ENCODE measurements around the gene ST14.

ST14 gene

DNA sequence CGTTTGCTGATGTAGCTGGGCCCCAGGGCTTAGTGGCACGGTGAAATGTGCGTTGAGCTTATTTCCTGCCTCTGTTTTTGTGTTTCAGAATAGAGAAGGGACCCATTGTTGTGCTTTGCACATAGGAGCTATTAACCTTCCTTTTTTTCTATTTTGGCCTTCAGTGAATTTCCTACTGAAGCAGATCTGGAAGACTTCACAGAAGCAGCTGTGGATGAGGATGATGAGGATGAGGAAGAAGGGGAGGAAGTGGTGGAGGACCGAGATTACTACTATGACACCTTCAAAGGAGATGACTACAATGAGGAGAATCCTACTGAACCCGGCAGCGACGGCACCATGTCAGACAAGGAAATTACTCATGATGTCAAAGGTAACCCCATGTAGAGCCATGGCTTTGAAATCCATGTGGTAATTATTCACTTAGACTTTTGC lies 37.4 kb upstream of the ST14 start:
- FAIRE-seq (no peak), DNase-seq (ENCODE audit: insufficient read length) (no peak)
- TF ChIP-seq POLR2A (IDR thresholded peaks at IDR 0.05; ENCODE audit: low read depth, low read length) (no peak), POLR2AphosphoS5 (IDR thresholded peaks at IDR 0.05; ENCODE audit: low read depth, low read length) (no peak), TAF1 (IDR thresholded peaks at IDR 0.05; ENCODE audit: borderline replicate concordance, low read depth, low read length) (no peak)

DNA sequence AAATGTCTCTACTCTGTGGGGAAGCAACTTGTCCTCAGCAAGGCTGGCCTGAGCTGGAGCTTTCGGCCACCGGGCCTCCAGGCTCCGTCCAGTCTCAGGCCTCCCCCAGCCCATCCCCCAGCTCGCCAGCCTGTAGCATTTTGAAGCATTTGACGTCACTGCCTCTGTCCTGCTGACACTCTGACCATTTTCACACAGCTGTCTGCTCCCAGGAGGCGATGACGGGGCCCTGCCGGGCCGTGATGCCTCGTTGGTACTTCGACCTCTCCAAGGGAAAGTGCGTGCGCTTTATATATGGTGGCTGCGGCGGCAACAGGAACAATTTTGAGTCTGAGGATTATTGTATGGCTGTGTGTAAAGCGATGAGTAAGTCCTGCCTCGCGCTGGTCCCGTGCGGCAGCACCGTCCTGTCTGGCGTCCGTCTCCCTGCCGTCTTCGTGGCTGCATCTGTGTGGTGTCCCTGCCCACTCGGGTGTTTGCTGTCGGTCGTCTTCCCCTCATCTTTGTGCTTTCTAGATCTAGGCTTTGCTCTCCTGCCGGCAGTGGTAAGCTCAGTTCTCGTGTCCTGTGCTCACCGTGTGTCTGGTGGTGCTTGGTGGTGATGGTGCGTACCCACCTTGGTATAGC lies 36.1 kb upstream of the ST14 start:
- FAIRE-seq, result no peak
- no peak for TF ChIP-seq POLR2AphosphoS5 (IDR thresholded peaks at IDR 0.05; ENCODE audit: low read depth, low read length)
- TF ChIP-seq POLR2A (IDR thresholded peaks at IDR 0.05; ENCODE audit: low read depth, low read length), result no peak
- TF ChIP-seq TAF1 (IDR thresholded peaks at IDR 0.05; ENCODE audit: borderline replicate concordance, low read depth, low read length), result no peak
- DNase-seq (ENCODE audit: insufficient read length), result no peak

- TF ChIP-seq POLR2A (IDR thresholded peaks at IDR 0.05; ENCODE audit: low read depth, low read length) (no peak), POLR2AphosphoS5 (IDR thresholded peaks at IDR 0.05; ENCODE audit: low read depth, low read length) (no peak), TAF1 (IDR thresholded peaks at IDR 0.05; ENCODE audit: borderline replicate concordance, low read depth, low read length) (no peak)
- DNase-seq (ENCODE audit: insufficient read length), result no peak
- no peak for FAIRE-seq
These were observed 35.5 kb upstream of the ST14 start for GRCh38 chr11:130124096-130124495.

DNA sequence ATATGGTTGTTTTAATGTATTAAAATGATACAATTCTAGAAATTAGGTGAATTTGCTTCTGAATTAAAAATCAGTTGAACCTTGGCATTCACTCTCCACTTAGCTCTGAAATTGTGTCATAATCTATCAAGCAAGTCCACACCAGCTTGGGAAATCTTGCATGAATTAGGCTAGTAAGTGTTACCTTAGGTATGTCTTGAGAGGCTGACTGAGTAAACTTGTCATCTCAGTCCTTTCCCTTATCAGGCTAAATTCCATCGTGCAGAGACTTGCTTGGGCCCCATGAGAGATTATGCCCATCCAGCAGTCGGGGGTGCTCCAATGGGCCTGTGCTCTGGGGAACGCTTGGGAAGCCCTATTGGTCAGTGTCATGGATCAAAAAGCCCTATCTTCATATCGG lies 33.9 kb upstream of the ST14 start:
- DNase-seq (ENCODE audit: insufficient read length), result no peak
- no peak for FAIRE-seq
- TF ChIP-seq TAF1 (IDR thresholded peaks at IDR 0.05; ENCODE audit: borderline replicate concordance, low read depth, low read length) (no peak), POLR2AphosphoS5 (IDR thresholded peaks at IDR 0.05; ENCODE audit: low read depth, low read length) (no peak), POLR2A (IDR thresholded peaks at IDR 0.05; ENCODE audit: low read depth, low read length) (no peak)

GRCh38 chr11:130126516-130126915 lies 33.1 kb upstream of the ST14 start:
- FAIRE-seq (no peak), DNase-seq (ENCODE audit: insufficient read length) (no peak)
- TF ChIP-seq TAF1 (IDR thresholded peaks at IDR 0.05; ENCODE audit: borderline replicate concordance, low read depth, low read length), result no peak
- no peak for TF ChIP-seq POLR2A (IDR thresholded peaks at IDR 0.05; ENCODE audit: low read depth, low read length)
- no peak for TF ChIP-seq POLR2AphosphoS5 (IDR thresholded peaks at IDR 0.05; ENCODE audit: low read depth, low read length)

- FAIRE-seq, result no peak
- no peak for DNase-seq (ENCODE audit: insufficient read length)
- TF ChIP-seq POLR2A (IDR thresholded peaks at IDR 0.05; ENCODE audit: low read depth, low read length), result no peak
- no peak for TF ChIP-seq POLR2AphosphoS5 (IDR thresholded peaks at IDR 0.05; ENCODE audit: low read depth, low read length)
- no peak for TF ChIP-seq TAF1 (IDR thresholded peaks at IDR 0.05; ENCODE audit: borderline replicate concordance, low read depth, low read length)
These were observed 32.1 kb upstream of the ST14 start for GRCh38 chr11:130127509-130127908.

DNA sequence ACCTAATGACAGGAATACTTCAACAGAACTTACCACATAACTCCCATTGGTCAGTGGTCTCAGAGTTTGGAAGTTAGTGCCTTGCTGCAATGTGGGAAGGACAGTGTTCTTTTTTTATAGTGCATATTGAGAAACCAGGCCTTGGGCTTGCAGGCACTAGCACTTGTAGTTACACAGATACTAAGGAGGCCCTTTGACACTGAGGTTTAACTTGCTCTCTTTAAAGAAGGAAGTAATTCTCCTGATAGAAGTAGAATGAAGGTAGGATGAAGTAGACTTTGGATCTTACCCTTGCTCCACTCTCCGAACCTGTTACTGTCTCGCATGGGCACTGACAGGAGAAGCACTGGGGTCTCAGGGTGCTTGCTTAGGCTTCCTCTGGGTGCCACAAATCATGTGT lies 31.0 kb upstream of the ST14 start:
- DNase-seq (ENCODE audit: insufficient read length), result no peak
- TF ChIP-seq TAF1 (IDR thresholded peaks at IDR 0.05; ENCODE audit: borderline replicate concordance, low read depth, low read length) (no peak), POLR2A (IDR thresholded peaks at IDR 0.05; ENCODE audit: low read depth, low read length) (no peak), POLR2AphosphoS5 (IDR thresholded peaks at IDR 0.05; ENCODE audit: low read depth, low read length) (no peak)
- FAIRE-seq, result no peak

DNA sequence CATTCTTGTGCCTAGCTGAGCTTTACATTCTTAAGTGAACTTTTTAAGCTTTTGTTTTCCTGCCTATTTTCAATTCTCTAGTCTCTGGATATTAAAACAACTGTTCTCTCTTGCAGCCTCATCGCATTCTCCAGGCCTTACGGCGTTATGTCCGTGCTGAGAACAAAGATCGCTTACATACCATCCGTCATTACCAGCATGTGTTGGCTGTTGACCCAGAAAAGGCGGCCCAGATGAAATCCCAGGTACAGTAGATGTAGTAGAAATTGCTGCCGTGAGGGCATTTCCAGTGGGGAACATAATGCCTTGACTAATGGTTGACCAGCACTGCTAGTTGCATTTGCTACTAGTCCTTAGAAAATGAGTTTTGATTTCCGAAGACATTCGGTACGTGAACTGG lies 29.7 kb upstream of the ST14 start:
- TF ChIP-seq TAF1 (IDR thresholded peaks at IDR 0.05; ENCODE audit: borderline replicate concordance, low read depth, low read length) (no peak), POLR2AphosphoS5 (IDR thresholded peaks at IDR 0.05; ENCODE audit: low read depth, low read length) (no peak), POLR2A (IDR thresholded peaks at IDR 0.05; ENCODE audit: low read depth, low read length) (no peak)
- DNase-seq (ENCODE audit: insufficient read length) (no peak), FAIRE-seq (no peak)

- no peak for TF ChIP-seq TAF1 (IDR thresholded peaks at IDR 0.05; ENCODE audit: borderline replicate concordance, low read depth, low read length)
- no peak for TF ChIP-seq POLR2AphosphoS5 (IDR thresholded peaks at IDR 0.05; ENCODE audit: low read depth, low read length)
- no peak for TF ChIP-seq POLR2A (IDR thresholded peaks at IDR 0.05; ENCODE audit: low read depth, low read length)
- peak; percentile 46 for DNase-seq (ENCODE audit: insufficient read length)
- peak; percentile 88 for FAIRE-seq
These were observed 27.4 kb upstream of the ST14 start for GRCh38 chr11:130131961-130132850.

DNA sequence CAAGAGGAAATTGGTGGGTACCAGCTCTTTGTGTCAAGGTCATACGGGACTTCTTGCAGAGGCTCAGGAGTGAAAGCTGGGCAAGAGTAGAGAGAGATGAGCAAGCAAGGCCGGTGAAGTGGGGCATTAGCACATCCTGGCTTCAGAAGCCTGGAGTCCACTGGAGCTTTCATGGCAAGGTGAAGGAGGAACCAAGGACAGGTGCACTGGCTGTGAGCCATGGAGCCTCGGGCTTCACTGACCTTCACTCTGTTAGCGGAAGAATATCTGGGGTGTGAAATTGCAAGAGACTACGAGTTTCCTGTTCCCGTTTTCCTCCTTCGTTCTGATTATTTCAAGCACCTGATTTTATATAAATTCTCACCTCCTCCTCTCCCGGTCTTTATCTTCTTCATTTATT lies 25.9 kb upstream of the ST14 start:
- FAIRE-seq, result no peak
- no peak for DNase-seq (ENCODE audit: insufficient read length)
- TF ChIP-seq POLR2A (IDR thresholded peaks at IDR 0.05; ENCODE audit: low read depth, low read length) (no peak), POLR2AphosphoS5 (IDR thresholded peaks at IDR 0.05; ENCODE audit: low read depth, low read length) (no peak), TAF1 (IDR thresholded peaks at IDR 0.05; ENCODE audit: borderline replicate concordance, low read depth, low read length) (no peak)

- DNase-seq (ENCODE audit: insufficient read length), result no peak
- TF ChIP-seq POLR2A (IDR thresholded peaks at IDR 0.05; ENCODE audit: low read depth, low read length) (no peak), POLR2AphosphoS5 (IDR thresholded peaks at IDR 0.05; ENCODE audit: low read depth, low read length) (no peak)
- FAIRE-seq, result no peak
These were observed 23.5 kb upstream of the ST14 start for GRCh38 chr11:130136107-130136506.

DNA sequence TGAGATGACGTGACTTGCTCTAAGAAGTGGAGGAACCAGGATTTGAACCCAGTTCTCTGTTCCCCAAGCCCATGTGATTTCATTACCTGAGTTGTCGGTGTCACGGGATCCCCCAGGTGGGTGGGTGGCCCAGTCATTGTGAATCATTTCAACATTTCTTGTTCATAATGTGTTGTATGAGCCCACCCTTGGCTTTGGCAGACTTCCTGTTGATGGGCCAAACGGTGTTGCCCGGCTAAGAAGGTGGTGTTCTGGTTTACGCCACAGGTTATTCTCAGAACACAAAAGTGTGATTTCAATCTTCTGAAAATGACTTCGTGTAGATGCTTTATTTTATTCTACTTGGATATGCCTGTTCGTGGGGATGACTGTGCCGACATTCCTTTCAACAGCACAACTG lies 21.6 kb upstream of the ST14 start:
- TF ChIP-seq TAF1 (IDR thresholded peaks at IDR 0.05; ENCODE audit: borderline replicate concordance, low read depth, low read length) (no peak), POLR2AphosphoS5 (IDR thresholded peaks at IDR 0.05; ENCODE audit: low read depth, low read length) (no peak), POLR2A (IDR thresholded peaks at IDR 0.05; ENCODE audit: low read depth, low read length) (no peak)
- no peak for DNase-seq (ENCODE audit: insufficient read length)
- peak; percentile 21 for FAIRE-seq
